GM19099 (cell line): Measurements from ENCODE around the gene FCN1.

Experiments used
- POLR2A ChIP-seq: IDR thresholded peaks from 3 replicates; pipeline ENCODE4 v1.6.1; 2011; ENCODE audit warnings: low read depth; ENCODE audit not compliant: insufficient read length; ENCODE audit errors: extremely low read depth

Gene FCN1

DNA sequence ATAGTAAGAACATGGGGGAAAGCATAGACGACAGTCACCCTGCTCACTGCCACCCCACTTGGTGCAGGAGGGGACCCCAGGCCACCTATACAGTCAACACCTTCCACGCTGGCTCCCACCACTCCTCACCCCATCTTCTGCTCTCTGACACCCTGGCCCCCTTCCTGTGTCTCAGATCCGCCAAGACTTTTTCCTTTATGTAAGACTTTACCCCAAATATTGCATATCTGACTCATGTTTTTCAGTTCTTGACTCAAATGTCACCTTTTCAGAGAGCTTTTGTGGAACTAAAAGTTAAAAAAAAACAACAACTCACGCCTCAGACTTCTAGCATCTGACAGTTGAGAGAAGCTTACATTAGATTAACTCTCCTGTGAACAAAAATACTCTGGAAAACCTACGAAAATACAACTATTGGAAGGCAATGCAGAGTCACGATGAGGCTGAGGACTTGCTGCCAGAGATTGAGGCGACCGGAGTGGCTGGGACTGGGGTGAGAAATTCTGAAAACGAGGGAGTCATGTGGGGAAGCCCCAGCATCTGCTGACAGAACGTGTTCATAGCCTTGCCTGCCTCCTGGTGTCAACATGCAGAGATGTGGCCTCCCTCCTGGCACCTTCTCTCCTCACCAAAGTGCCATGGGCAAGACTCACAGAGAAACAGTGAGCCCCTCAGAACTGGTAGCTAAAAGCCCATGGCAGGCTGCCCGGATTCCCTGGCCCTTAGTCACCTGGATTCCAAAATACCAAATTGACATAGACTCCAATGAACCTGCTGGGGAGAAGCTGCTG, 59.5 kb downstream of the FCN1 start:
- no peak for TF ChIP-seq POLR2A

DNA sequence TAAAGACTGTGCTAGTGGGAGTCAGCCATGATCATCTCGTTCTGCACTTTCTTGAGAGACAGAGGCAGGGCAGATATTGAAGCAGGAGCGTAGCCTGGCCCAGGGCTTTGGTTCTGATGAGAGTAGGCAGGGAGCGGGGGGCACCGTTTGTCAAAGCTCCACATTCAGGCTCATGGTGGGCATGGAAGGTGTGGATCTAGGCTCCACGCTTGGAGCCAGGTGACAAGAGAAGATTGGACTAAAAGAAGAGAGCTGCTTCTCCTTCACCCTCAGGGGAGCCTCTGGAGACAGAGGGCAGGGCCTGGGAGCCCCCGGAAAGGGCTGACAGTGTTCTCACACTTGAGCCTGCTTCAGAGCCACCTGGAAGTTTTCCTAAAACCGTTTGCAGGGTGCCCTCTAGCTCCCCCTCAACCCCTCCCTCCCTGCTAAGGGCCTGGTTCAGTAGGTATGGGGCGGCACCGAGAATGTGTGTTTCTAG, 61.8 kb downstream of the FCN1 start:
- TF ChIP-seq POLR2A = no peak
